HG03432 (cell line): ENCODE results near the gene ZNF556.
"Not testable (repeated sequence)": the region's sequence is repeated elsewhere in the genome, so short reads cannot be mapped to it uniquely, and the experiment has no call there.

Experiments
- ATAC-seq: cut with Tn5 transposase; IDR thresholded peaks from one replicate; pipeline ENCODE4 v1.9.1; 2021; ENCODE audit warnings: mild to moderate bottlenecking, moderate library complexity; ENCODE audit not compliant: unreplicated experiment

Gene ZNF556

DNA sequence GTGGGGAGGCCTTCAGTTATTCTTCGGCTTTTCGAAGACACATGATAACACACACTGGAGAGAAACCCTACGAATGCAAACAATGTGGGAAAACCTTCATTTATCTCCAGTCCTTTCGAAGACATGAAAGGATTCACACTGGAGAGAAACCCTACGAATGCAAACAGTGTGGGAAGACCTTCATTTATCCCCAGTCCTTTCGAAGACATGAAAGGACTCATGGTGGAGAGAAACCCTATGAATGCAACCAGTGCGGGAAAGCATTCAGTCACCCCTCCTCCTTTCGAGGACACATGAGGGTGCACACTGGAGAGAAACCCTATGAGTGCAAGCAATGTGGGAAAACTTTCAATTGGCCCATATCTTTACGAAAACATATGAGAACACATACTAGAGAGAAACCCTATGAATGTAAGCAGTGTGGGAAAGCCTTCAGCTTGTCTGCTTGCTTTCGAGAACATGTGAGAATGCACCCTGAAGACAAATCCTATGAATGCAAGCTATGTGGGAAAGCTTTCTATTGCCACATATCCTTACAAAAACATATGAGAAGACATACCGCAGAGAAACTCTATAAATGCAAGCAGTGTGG, 14.0 kb upstream of the ZNF556 start:
- no peak for ATAC-seq

DNA sequence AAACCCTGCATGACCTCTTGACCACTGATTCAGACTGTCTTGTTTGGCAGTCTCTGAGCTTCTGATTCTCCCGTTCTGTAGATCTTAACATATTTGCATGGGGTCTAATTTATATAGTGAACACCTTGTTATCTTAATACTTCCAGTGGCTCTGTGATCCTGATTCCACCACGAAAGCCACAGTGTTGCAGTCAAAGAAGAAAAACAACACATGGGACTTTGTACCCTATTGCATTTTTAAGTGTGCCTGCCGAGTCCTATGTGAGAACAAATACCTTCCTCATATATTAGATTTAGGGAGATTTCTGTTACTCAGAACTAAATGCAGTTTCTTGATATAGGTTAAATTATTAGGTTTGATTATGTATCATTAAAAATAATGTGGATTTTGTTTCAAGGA, 12.3 kb upstream of the ZNF556 start:
- ATAC-seq, result no peak

DNA sequence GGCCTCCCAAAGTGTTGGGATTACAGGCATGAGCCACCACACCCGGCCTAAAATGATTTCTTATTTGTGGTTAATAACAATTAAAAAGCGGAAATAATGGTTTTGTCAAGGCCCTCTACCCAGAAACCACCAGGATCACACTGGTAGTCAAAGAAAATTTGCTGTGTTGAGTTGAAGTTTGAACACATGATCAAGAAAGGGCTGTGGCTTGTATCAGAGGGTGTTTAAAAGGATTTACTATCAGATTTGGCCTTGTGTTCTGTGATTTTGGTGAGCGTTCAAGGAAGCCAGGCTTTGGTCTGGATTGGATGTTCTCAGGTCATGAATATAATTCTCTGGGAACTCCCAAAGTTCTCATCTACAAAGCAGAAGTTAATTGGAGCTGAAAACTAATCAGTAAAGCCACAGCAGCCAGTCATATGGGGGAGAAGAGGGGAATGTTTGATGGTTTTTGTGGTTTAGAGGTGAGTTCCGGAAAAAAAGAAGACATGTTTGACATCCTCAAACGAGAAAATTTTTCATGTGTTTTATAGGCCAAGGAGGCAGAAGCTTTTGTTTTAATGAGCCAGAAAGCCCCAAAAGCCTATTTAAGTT, 10.6 kb upstream of the ZNF556 start:
- ATAC-seq, result no peak

DNA sequence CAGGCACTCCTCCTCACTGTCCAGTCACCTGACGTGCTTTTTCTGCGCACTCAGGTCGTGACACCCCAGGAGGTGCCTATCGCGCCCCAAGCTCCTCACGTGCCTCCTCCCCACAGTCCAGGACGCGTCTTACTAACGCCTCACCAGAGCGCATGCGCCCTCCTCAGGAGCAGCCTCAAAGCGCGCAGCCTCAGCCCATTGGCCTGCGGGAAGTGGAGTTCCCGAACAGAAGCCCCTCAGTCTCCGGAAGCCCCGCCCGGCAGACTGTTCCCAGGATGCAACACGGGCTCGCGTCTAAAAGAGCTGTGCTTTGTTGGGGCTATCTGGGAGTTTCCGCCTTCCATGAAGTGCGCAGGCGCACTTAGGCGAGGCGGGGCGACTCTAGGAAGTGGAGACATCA, 8.3 kb upstream of the ZNF556 start:
- ATAC-seq, result no peak

DNA sequence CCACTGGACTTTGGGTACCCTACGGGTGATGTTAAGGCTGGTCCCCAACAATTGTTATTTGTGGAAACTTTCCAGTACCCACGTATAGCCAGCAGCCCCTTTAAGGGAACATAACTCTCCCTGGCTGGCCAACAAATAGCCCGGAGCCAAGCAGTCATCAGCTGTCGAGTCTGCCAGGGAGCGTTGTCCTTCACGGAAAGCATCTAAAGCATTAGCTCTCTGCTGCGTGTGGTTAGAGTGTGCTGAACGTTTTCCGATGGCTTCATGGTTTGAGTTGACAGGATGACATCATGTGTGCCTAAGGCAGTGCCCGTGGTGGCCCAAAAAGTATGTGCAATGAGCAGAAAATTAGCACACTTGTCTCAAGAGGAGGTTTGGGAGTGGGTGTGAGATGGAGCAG, 3.3 kb upstream of the ZNF556 start:
- ATAC-seq, result no peak

DNA sequence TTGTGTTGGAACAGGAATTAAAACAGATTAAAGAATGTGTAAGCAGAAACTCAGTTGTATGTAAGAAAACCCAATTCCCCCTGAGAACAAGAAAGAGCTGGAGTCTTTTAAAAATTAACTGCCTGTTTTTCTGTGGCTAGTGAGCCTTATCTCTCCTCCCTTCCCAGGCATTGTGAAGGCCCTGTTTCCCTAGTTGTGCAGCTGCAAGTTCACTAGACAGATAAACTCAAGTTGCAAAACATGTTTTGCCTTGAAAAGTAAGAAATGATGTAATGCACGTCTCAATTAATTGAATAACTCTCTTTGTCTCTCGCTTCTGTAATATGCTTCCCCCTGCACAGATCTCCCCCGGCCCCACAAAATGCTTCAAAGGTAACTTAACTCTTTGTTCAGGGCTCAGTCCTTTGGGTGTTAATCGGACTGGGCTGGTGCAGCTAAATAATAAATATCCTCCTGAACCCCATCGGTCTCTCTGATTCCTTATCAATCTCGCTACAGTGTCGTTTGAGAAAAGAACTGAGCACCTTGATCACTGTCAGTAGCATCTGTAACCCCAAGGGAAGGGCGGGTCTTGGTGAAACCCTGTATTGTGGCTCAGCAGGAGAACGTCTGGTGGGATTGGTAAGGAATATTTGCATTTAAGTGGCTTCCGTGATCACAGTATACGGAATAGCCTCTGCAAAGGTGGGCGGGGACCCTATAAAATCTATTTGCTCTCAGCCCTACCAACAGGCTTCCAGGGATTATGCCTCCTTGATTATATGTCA, 1.6 kb upstream of the ZNF556 start:
- ATAC-seq, result no peak

DNA sequence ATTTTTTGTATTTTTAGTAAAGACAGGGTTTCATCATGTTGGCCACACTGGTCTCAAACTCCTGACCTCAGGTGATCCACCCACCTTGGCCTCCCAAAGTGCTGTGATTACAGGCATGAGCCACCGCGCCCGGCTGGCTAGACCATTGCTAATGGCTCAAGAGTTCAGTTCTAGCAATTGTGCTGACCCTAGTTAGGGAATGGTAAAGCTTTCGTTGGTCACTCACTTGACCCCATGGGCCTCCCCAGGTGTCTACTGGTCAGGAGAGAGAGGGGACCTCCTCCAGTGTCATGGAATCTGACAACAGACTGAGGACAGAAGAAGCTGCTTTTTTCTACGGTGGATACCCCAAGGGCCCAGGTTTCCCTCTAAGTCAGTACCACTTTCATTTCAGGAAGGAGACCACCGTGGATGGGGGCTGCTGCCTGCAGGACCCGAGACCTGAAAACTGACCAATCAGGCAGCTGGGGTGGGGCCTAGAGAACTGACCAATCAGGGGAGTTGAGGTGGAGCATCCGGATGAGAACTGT, 575 bp upstream of the ZNF556 start:
- ATAC-seq, result no peak

DNA sequence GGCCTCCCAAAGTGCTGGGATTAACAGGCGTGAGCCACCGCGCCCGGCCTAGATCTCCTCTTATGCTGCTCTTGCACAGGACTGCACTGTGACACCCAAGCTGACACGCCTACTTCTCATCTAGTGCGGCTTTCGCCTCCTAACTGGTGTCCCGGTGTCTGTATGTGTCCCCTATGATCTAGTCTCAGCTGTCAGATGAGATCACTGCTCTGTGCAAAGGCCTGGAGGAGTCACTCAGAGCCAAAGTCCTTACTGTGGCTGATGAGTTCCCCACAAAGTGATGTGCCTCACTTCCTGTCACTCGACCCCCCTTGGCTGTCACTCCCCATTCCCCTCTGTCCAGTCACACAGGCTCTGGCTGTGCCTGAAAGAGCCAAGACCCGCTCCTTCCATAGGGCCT, 2.5 kb downstream of the ZNF556 start:
- ATAC-seq, result no peak

DNA sequence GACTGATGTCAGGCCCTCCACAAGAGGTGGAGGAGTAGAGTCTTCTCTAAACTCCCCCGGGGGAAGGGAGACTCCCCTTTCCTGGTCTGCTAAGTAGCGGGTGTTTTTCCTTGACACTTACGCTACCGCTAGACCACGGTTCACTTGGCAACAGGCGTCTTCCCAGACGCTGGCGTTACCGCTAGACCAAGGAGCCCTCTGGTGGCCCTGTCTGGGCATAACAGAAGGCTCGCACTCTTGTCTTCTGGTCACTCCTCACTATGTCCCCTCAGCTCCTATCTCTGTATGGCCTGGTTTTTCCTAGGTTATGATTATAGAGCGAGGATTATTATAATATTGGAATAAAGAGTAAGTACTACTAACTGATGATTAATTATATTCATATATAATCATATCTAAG, 5.0 kb downstream of the ZNF556 start:
- ATAC-seq, result not testable (repeated sequence)

DNA sequence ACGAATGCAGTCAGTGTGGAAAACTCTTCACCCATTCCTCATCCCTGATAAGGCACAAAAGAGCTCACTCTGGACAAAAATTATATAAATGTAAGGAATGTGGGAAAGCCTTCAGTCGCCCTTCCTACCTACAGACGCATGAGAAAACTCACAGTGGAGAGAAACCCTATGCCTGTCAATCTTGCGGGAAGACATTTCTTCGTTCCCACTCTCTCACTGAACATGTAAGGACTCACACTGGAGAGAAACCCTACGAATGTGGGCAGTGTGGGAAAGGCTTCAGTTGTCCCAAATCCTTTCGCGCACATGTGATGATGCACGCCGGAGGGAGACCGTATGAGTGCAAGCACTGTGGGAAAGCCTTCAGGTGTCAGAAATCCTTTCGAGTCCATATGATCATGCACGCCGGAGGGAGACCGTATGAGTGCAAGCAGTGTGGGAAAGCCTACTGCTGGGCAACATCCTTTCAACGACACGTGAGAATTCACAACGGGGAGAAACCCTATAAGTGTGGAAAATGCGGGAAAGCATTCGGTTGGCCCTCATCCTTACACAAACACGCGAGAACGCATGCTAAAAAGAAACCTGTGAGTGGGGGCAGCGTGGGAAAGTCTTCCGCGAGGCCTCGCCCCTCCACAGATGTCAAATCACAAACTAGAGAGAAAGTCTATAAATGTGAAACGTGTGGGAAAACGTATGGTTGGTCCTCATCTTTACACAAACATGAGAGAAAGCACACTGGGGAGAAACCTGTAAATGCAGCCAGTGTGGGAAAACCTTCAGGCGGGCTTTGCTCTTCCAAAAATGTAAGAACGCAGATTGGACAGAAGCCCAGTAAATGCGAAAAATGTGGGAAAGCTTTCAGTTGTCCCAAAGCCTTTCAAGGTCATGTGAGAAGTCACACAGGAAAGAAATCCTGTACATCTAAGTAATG, 10.5 kb downstream of the ZNF556 start:
- ATAC-seq, result no peak

DNA sequence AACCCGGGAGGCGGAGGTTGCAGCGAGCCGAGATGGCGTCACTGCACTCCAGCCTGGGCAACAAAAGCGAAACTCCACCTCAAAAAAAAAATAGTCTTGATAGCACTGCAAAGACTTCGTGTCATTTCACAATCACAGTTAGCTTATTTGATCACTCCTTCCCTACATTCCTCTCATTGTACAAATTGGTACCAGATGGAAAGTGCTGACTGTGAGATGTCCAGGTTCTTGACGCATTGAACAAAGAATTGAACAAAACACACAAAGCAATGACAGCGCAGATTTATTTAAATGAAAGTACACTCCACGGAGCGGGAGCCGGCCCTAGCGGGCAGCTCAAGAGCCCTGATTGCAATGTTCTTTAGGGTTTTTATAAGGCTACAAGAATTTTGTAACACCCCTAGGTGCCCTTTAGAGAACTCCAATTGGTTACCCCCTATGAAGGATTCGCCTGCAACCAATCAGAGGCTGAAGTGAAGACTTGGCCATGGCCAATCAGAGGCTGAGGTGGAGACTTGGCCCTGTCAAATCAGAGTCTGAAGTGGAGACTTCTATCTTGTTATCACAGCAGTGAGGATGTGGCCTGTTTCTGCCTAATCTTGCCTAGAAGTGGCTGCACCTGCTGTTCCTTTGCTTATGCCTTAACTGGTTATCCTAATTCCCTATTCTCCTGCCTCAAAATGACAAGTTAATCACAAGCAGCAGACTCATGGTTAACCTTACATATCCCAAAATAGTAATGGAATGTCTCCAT, 16.7 kb downstream of the ZNF556 start:
- no peak for ATAC-seq

DNA sequence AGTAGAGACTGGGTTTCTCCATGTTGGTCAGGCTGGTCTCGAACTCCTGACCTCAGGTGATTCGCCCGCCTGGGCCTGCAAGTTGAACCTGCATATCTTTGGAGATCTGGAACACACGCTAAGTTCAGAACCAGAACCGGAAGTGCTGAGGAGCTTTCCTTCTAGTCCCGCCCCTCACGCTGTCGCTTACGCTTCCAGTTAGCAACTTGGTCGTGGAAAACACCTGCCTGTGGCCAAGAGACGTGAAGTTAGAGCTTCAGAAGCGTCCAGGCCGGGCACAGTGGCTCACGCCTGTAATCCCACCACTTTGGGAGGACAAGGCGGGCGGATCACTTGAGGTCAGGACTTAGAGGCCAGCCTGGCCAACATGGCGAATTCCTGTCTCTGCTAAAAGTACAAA, 18.6 kb downstream of the ZNF556 start:
- ATAC-seq, result no peak

DNA sequence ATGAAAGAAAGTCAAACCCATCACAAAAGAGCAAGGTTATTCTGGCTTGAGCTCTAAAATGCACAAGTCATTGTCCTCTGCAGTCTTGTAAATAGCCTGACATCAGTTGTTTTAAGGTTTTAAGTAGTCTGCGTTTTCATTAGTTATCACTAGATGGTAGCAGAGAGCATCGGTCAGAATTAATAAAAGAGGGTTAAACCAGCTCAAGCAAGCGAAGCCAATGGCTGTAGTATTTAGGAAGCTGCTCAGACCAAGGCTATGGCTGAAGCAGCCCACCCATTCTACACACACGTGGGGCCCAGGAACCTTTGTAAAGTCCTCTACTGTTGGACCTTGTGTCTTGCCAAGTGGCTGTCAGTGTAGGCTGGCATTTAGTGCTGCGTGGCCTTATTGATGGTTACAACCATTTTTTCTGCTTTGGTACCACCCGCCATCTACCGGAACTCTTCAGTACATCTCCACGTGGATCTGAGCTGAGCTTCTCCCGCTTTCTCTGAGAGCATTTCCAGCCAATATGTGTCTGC, 20.3 kb downstream of the ZNF556 start:
- ATAC-seq, result no peak

DNA sequence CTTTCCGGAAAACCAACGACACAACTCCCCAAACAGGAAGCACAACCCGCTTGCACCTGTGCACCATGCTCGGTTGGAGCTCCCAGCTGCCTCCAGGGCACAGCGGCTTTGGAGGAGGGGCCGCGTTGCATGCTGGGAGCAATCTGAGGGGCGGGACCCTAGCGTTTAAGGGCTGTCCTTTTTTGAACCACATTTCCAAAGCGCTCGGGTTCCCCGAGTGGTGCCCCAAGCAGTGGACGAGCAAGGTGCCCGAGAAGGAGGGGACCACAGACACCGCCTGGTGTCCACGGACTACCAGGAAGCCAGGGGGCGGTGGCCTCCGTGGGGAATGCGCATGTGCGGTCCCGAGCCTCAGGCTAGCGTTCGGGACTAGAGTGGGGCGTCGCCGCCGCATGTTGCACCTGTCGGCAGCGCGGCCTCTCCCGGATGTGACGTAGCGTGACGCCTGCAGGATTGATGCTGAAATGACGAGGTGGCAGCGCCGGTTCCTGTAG, 21.6 kb downstream of the ZNF556 start:
- ATAC-seq, result no peak

DNA sequence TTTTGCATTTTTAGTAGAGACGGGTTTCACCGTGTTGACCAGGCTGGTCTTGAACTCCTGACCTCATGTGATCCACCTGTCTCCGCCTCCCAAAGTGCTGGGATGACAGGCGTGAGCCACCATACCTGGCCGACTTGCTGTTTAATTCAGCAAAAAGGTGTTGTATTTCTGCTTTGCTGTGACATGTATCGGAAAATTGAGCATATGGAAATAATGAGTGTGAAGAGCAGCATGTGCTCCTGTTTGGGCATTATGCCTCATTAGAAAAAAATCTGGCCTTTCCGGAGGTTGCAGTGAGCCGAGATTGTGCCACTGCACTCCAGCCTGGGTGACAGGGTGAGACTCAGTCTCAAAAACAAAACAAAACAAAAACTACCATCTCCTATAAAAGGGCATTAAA, 23.4 kb downstream of the ZNF556 start:
- ATAC-seq, result not testable (repeated sequence)

DNA sequence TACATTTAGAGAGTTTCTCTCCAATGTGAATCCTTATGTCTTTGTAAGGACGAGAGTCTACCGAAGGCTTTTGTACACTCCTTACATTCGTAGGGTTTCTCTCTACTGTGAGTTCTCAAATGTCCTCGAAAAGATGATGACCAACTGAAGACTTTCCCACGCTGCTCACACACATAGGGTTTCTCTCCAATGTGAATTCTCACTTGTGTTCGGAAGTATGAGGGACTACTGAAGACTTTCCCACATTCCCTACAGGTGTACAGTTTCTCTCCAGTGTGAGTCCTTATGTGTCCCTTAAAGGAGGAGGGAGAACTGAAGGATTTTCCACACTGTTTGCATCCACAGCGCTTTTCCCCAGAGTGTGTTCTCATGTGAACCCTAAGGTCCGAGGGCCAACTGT, 29.6 kb downstream of the ZNF556 start:
- no peak for ATAC-seq

DNA sequence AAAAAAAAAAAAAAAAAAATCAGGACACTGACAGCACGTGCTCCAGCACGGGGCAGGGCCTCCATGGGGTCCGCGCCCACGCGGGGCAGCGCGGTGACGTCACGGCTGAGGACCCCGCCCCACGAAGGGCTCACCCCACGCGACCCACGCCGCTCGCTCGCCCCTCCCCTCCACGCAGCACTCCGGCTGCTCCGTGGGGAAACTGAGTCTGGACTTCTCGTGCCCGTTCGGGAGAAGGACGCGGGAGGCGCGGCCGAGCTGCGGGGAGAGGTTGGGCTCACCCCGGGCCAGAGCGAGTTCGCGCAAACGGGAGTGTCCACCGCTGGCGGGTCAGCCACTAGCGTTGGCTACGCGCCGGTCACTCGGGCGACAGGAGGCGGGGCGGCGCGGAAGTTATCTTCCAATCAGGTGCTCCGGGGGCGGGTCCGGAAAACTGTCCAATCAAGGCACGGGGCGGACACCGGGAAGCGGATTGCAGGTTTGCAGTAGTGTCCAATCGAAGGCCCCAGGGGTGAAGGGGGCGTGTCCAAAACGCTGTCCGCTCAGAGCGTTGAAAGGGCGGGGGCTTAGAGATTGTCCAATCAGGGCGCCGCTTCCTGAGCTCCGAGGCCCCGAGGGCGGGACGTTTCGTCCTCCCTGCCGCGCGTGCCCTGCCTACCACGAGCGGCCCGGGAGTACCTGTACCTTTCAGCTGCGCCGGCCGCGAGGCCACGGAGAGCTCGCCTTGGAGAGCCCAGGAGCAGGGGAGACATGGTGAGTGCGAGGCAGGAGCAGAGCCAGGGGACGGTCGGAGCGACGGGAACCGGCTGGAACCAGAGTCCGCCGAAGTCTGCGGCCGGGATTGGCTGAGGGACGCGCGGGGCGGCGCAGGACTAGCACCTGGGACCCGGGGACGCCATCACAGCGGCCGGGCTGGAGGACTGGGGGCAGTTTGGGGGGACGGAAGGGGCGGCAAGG, 33.4 kb downstream of the ZNF556 start, which contains the start of gene ZNF57:
TSS of gene ZNF57 (plus strand) at position 633 of the 957 bp plus-strand sequence. CDS start at position 751, 118 bp downstream.
- ATAC-seq, result peak; percentile 90

DNA sequence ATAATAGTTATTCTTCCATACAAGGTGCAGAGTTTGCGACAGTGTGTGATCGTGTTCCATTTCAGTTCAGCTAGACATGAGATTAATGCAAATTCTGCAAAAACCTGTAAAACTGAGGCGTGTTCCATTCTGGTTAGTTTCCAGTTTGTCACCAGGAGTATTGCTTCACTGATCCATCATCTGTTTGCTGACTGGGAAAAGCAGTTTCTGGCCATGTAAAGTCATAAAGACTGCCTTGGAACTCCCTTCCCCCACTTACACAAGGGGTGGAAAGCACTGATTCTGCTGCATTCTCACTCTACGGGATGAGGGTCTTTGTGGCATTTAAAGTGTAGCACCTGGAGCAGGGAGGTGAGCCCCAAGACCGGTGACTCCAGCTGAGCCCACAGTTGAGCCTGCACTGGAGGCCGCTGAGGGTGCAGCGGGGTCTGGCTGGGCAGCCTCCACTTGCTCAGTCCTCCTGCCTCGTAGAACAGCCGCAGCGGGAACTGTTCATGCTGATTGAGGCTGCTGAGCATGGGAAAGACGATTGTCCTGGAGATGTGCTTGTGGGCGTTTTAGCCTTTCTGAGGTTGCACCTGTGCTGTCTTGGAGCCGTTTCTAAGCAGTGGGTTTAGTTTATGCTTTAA, 35.6 kb downstream of the ZNF556 start:
- no peak for ATAC-seq
